Measurements from ENCODE around the gene EFCAB12. TPM values are rescaled to one million over a fixed set of nuclear protein-coding genes. Genes with fewer than 3 reads are reported as not detected.
"Not testable (repeated sequence)": the region's sequence is repeated elsewhere in the genome, so short reads cannot be mapped to it uniquely, and the experiment has no call there.

The EFCAB12 gene
- total RNA-seq, 2 experiments from 2014 or later: 0.56 to 0.73 TPM

GRCh38 chr3:129419476-129419875, 9.0 kb downstream of the EFCAB12 start:
- DNase-seq (no peak), ATAC-seq (no peak)
- ChIA-PET CTCF (interaction anchor here (1.1 kb wide), 2 partner anchors 21 to 36 kb away, joined by 3 read pairs; no protein-coding TSS in a partner anchor), POLR2A (no interaction called here)
- Mint-ChIP-seq H3K4me3 (no peak overlapping the region), H3K27ac (no peak overlapping the region), H3K4me1 (peaks cover 8% of the 10 kb centered on the region), H3K9me3 (ENCODE audit: low read depth) (no peaks in the 10 kb centered on the region), H3K36me3 (ENCODE audit: low read depth) (no peaks in the 10 kb centered on the region), H3K27me3 (no peaks in the 10 kb centered on the region)
- intact Hi-C loops (cut with DNase I, micrococcal nuclease): no loop called here

GRCh38 chr3:129418041-129418973, 10.1 kb downstream of the EFCAB12 start:
- ChIA-PET POLR2A (no interaction called here), CTCF (interaction anchor here (0.8 kb wide), 1 partner anchor 9 kb away, joined by 3 read pairs; no protein-coding TSS in a partner anchor)
- intact Hi-C loops (cut with DNase I, micrococcal nuclease): no loop called here
- DNase-seq: no peak
- Mint-ChIP-seq H3K9me3 (ENCODE audit: low read depth) (no peaks in the 10 kb centered on the region), H3K27me3 (no peaks in the 10 kb centered on the region), H3K4me1 (no peaks in the 10 kb centered on the region), H3K36me3 (ENCODE audit: low read depth) (no peaks in the 10 kb centered on the region), H3K27ac (no peak overlapping the region), H3K4me3 (no peak overlapping the region)
- no peak for ATAC-seq

- Mint-ChIP-seq H3K4me1 (no peaks in the 10 kb centered on the region), H3K4me3 (no peak overlapping the region), H3K9me3 (ENCODE audit: low read depth) (no peaks in the 10 kb centered on the region), H3K27me3 (no peaks in the 10 kb centered on the region), H3K36me3 (ENCODE audit: low read depth) (no peaks in the 10 kb centered on the region), H3K27ac (no peak overlapping the region)
- ATAC-seq: no peak
- POLR2A ChIA-PET: no interaction called here
- CTCF ChIA-PET: interaction anchor here (0.7 kb wide), 1 partner anchor 27 kb away, joined by 5 read pairs; no protein-coding TSS in a partner anchor
- intact Hi-C loops (cut with DNase I, micrococcal nuclease): no loop called here
- DNase-seq: no peak
These were observed 11.1 kb downstream of the EFCAB12 start for GRCh38 chr3:129417326-129417725.

GRCh38 chr3:129416415-129416814, 12.0 kb downstream of the EFCAB12 start:
- H3K9me3 Mint-ChIP-seq (ENCODE audit: low read depth): no peaks in the 10 kb centered on the region
- H3K27ac Mint-ChIP-seq: no peak overlapping the region
- ChIA-PET CTCF (interaction anchor here (0.7 kb wide), 1 partner anchor 1056 kb away, joined by 4 read pairs; no protein-coding TSS in a partner anchor), POLR2A (interaction anchor here (0.9 kb wide), 1 partner anchor 24 kb away, joined by 3 read pairs; the partner anchor contains the start of gene IFT122)
- H3K36me3 Mint-ChIP-seq (ENCODE audit: low read depth): no peaks in the 10 kb centered on the region
- H3K4me3 Mint-ChIP-seq: no peak overlapping the region
- DNase-seq (no peak), ATAC-seq (no peak)
- intact Hi-C loops (cut with DNase I, micrococcal nuclease): no loop called here
- H3K27me3 Mint-ChIP-seq: no peaks in the 10 kb centered on the region
- no peaks in the 10 kb centered on the region for H3K4me1 Mint-ChIP-seq

GRCh38 chr3:129415830-129416229, 12.6 kb downstream of the EFCAB12 start:
- no peaks in the 10 kb centered on the region for H3K9me3 Mint-ChIP-seq (ENCODE audit: low read depth)
- ATAC-seq (no peak), DNase-seq (no peak)
- no peak overlapping the region for H3K27ac Mint-ChIP-seq
- ChIA-PET POLR2A (interaction anchor here (0.9 kb wide), 1 partner anchor 24 kb away, joined by 3 read pairs; the partner anchor contains the start of gene IFT122), CTCF (no interaction called here)
- H3K4me1 Mint-ChIP-seq: no peaks in the 10 kb centered on the region
- H3K36me3 Mint-ChIP-seq (ENCODE audit: low read depth): no peaks in the 10 kb centered on the region
- intact Hi-C loops (cut with DNase I, micrococcal nuclease): no loop called here
- H3K4me3 Mint-ChIP-seq: no peak overlapping the region
- no peaks in the 10 kb centered on the region for H3K27me3 Mint-ChIP-seq

GRCh38 chr3:129415378-129415777, 13.1 kb downstream of the EFCAB12 start:
- Mint-ChIP-seq H3K27ac (no peak overlapping the region), H3K9me3 (ENCODE audit: low read depth) (no peaks in the 10 kb centered on the region), H3K27me3 (no peaks in the 10 kb centered on the region), H3K4me3 (no peak overlapping the region), H3K36me3 (ENCODE audit: low read depth) (no peaks in the 10 kb centered on the region), H3K4me1 (no peaks in the 10 kb centered on the region)
- DNase-seq (no peak), ATAC-seq (no peak)
- CTCF ChIA-PET: interaction anchor here (0.8 to 2.1 kb wide), 2 partner anchors 32 to 445 kb away, joined by 3 to 5 read pairs; no protein-coding TSS in a partner anchor
- intact Hi-C loops (cut with DNase I, micrococcal nuclease): no loop called here
- POLR2A ChIA-PET: no interaction called here

GRCh38 chr3:129413687-129414506, 14.5 kb downstream of the EFCAB12 start:
- no peaks in the 10 kb centered on the region for H3K27me3 Mint-ChIP-seq
- no peaks in the 10 kb centered on the region for H3K9me3 Mint-ChIP-seq (ENCODE audit: low read depth)
- CTCF ChIA-PET: interaction anchor here (0.5 to 2.1 kb wide), 4 partner anchors 8 to 31 kb away, joined by 3 to 5 read pairs (median 3); no protein-coding TSS in a partner anchor
- no peak overlapping the region for H3K4me3 Mint-ChIP-seq
- intact Hi-C loops (cut with DNase I, micrococcal nuclease): no loop called here
- no peaks in the 10 kb centered on the region for H3K4me1 Mint-ChIP-seq
- no peaks in the 10 kb centered on the region for H3K36me3 Mint-ChIP-seq (ENCODE audit: low read depth)
- ATAC-seq (peak; percentile 63), DNase-seq (no peak)
- POLR2A ChIA-PET: interaction anchor here (1.1 kb wide), 1 partner anchor 14 kb away, joined by 7 read pairs; no protein-coding TSS in a partner anchor
- H3K27ac Mint-ChIP-seq: no peak overlapping the region

GRCh38 chr3:129413238-129413637, 15.2 kb downstream of the EFCAB12 start:
- DNase-seq; H3K36me3 Mint-ChIP-seq (ENCODE audit: low read depth); POLR2A ChIA-PET; H3K9me3 Mint-ChIP-seq (ENCODE audit: low read depth); H3K27ac Mint-ChIP-seq; intact Hi-C loops (cut with DNase I, micrococcal nuclease); ATAC-seq; H3K4me1 Mint-ChIP-seq; H3K27me3 Mint-ChIP-seq; H3K4me3 Mint-ChIP-seq: not testable (repeated sequence)
- CTCF ChIA-PET: interaction anchor here (0.5 to 2.1 kb wide), 2 partner anchors 18 to 30 kb away, joined by 3 to 5 read pairs; no protein-coding TSS in a partner anchor

GRCh38 chr3:129412542-129413198, 15.8 kb downstream of the EFCAB12 start:
- ChIA-PET CTCF (interaction anchor here (0.7 kb wide), 1 partner anchor 13 kb away, joined by 3 read pairs; no protein-coding TSS in a partner anchor), POLR2A (no interaction called here)
- Mint-ChIP-seq H3K9me3 (ENCODE audit: low read depth) (no peaks in the 10 kb centered on the region), H3K27ac (no peak overlapping the region), H3K4me3 (no peak overlapping the region), H3K27me3 (no peaks in the 10 kb centered on the region), H3K36me3 (ENCODE audit: low read depth) (no peaks in the 10 kb centered on the region), H3K4me1 (no peaks in the 10 kb centered on the region)
- intact Hi-C loops (cut with DNase I, micrococcal nuclease): no loop called here
- no peak for DNase-seq
- no peak for ATAC-seq

GRCh38 chr3:129410971-129411370, 17.5 kb downstream of the EFCAB12 start:
- no peak for ATAC-seq
- H3K4me3 Mint-ChIP-seq: no peak overlapping the region
- no peak for DNase-seq
- H3K4me1 Mint-ChIP-seq: no peaks in the 10 kb centered on the region
- no peak overlapping the region for H3K27ac Mint-ChIP-seq
- intact Hi-C loops (cut with DNase I, micrococcal nuclease): no loop called here
- ChIA-PET CTCF (no interaction called here), POLR2A (no interaction called here)
- H3K27me3 Mint-ChIP-seq: no peaks in the 10 kb centered on the region
- H3K9me3 Mint-ChIP-seq (ENCODE audit: low read depth): no peaks in the 10 kb centered on the region
- H3K36me3 Mint-ChIP-seq (ENCODE audit: low read depth): no peaks in the 10 kb centered on the region

GRCh38 chr3:129409541-129409940, 18.9 kb downstream of the EFCAB12 start:
- H3K27ac Mint-ChIP-seq: no peak overlapping the region
- ChIA-PET CTCF (interaction anchor here (1.0 to 2.5 kb wide), 3 partner anchors 10 to 26 kb away, joined by 3 to 9 read pairs (median 3); no protein-coding TSS in a partner anchor), POLR2A (interaction anchor here (0.6 kb wide), 1 partner anchor 195 kb away, joined by 3 read pairs; no protein-coding TSS in a partner anchor)
- DNase-seq: no peak
- no peaks in the 10 kb centered on the region for H3K4me1 Mint-ChIP-seq
- ATAC-seq: no peak
- no peaks in the 10 kb centered on the region for H3K9me3 Mint-ChIP-seq (ENCODE audit: low read depth)
- intact Hi-C loops (cut with DNase I, micrococcal nuclease): no loop called here
- H3K36me3 Mint-ChIP-seq (ENCODE audit: low read depth): no peaks in the 10 kb centered on the region
- no peaks in the 10 kb centered on the region for H3K27me3 Mint-ChIP-seq
- no peak overlapping the region for H3K4me3 Mint-ChIP-seq

Data from activated CD4-positive, alpha-beta T cell treated with anti-CD3 and anti-CD28 coated beads for 36 hours (primary cell).